PC-9 (cell line): ENCODE data around the gene CABLES2. TPM values are rescaled to one million over a fixed set of nuclear protein-coding genes. Genes with fewer than 3 reads are reported as not detected.
"Not testable (repeated sequence)": the region's sequence is repeated elsewhere in the genome, so short reads cannot be mapped to it uniquely, and the experiment has no call there.

Experiments
- BruUV-seq: library from RNA; stranded (reverse); fragments of 400-500 nt; replicated peaks from 2 replicates; lab custom pipeline; 2021; lab: Mats Ljungman, UMichigan
- CTCF ChIA-PET: fragments of 300-600 bp; sonication (Branson Sonifier 250); formaldehyde crosslinking; loops from one replicate; lab custom pipeline; 2022; ENCODE audit warnings: antibody characterized with exemption; lab: Charles Lee
- POLR2A ChIA-PET: fragments of 300-600 bp; sonication (Branson Sonifier 250); formaldehyde crosslinking; loops from one replicate; lab custom pipeline; 2022; ENCODE audit warnings: antibody characterized with exemption; ENCODE audit not compliant: unreplicated experiment; lab: Charles Lee
- DNase-seq, 2 experiments: peaks; one replicate each; pipeline versions ENCODE4 v3.0.0 to v3.0.0-alpha.2; 2015 to 2022; ENCODE audit warnings: mixed read lengths in 1 of 2
- H2AFZ ChIP-seq: fragments of 200-600 bp; sonication (generic); 2 replicates; pipeline ENCODE4 v1.8.1; 2017; ENCODE audit warnings: antibody characterized with exemption
- H3F3A ChIP-seq: fragments of 200-600 bp; sonication (generic); 2 replicates; pipeline ENCODE4 v1.8.1; 2017; ENCODE audit warnings: antibody characterized with exemption, mild to moderate bottlenecking, low read depth; ENCODE audit not compliant: insufficient read depth
- H3K27ac ChIP-seq: fragments of 200-600 bp; sonication (generic); 2 replicates; pipeline ENCODE4 v1.6.1; 2016; ENCODE audit warnings: mixed run types
- H3K27me3 ChIP-seq: fragments of 200-600 bp; sonication (generic); 2 replicates; pipeline ENCODE4 v1.6.1; 2016; ENCODE audit warnings: low read depth, mixed run types; ENCODE audit not compliant: insufficient read depth
- H3K36me3 ChIP-seq: fragments of 200-600 bp; sonication (generic); 2 replicates; pipeline ENCODE4 v1.6.1; 2016; ENCODE audit warnings: low read depth, mixed run types
- H3K4me1 ChIP-seq: fragments of 200-600 bp; sonication (generic); replicated peaks from 2 replicates; pipeline ENCODE4 v1.6.1; 2016; ENCODE audit warnings: mixed run types; ENCODE audit not compliant: insufficient read depth
- H3K4me2 ChIP-seq: fragments of 200-600 bp; sonication (generic); 2 replicates; pipeline ENCODE4 v1.6.1; 2017; ENCODE audit warnings: mixed run types
- H3K4me3 ChIP-seq: fragments of 200-600 bp; sonication (generic); 2 replicates; pipeline ENCODE4 v1.6.1; 2016; ENCODE audit warnings: mixed run types
- H3K79me2 ChIP-seq: fragments of 200-600 bp; sonication (generic); 2 replicates; pipeline ENCODE4 v1.6.1; 2017; ENCODE audit warnings: low read depth, mixed run types
- H3K9me2 ChIP-seq: fragments of 200-600 bp; sonication (generic); 2 replicates; pipeline ENCODE4 v1.8.1; 2017; ENCODE audit warnings: mild to moderate bottlenecking; ENCODE audit not compliant: insufficient read depth
- H3K9me3 ChIP-seq: fragments of 200-600 bp; sonication (generic); 2 replicates; pipeline ENCODE4 v1.8.1; 2016; ENCODE audit warnings: low read depth; ENCODE audit not compliant: insufficient read depth
- H4K20me1 ChIP-seq: fragments of 200-600 bp; sonication (generic); 2 replicates; pipeline ENCODE4 v1.8.1; 2017; ENCODE audit not compliant: insufficient read depth
- EZH2 ChIP-seq: fragments of 200-600 bp; sonication (generic); IDR thresholded peaks from 2 replicates; pipeline ENCODE4 v1.8.0; 2017; ENCODE audit warnings: antibody characterized with exemption, low read depth
- intact Hi-C: fragments of 100-400 bp; cut with micrococcal nuclease; formaldehyde crosslinking; loops from one replicate; pipeline ENCODE4 v1.10.0; 2022; ENCODE audit not compliant: unreplicated experiment
- total RNA-seq: library from RNA; stranded (reverse); gene quantifications from 2 replicates; pipeline ENCODE4 v1.2.3, GENCODE V29; 2021
- TF ChIP-seq, protein P1 (sequence below): fragments of 200-600 bp; sonication (generic); conservative IDR thresholded peaks from 2 replicates; pipeline ENCODE4 v1.6.1; 2017; ENCODE audit warnings: mixed run types, antibody characterized with exemption, mild to moderate bottlenecking, moderate library complexity

Gene CABLES2
- total RNA-seq, 1 experiment from 2014 or later, result 14.1 TPM

- H2AFZ ChIP-seq, result peak overlapping the region; percentile 70; the same call in 1 of the 2 replicates
- H4K20me1 ChIP-seq, result 0 out of 2 replicates have a peak, but pooled peaks cover 3% of the 10 kb centered on the region
- H3K27me3 ChIP-seq, result no peaks in the 10 kb centered on the region
- H3K27ac ChIP-seq, result peak overlapping the region; percentile 38; the same call in 1 of the 2 replicates
- no peaks in the 10 kb centered on the region for H3K9me2 ChIP-seq
- ChIA-PET CTCF (interaction anchor here (1.0 kb wide), 1 partner anchor 17 kb away, joined by 4 read pairs; no protein-coding TSS in a partner anchor), POLR2A (interaction anchor here (0.6 kb wide), 2 partner anchors 17 to 216 kb away, joined by 3 read pairs; no protein-coding TSS in a partner anchor)
- TF ChIP-seq, protein P1, sequence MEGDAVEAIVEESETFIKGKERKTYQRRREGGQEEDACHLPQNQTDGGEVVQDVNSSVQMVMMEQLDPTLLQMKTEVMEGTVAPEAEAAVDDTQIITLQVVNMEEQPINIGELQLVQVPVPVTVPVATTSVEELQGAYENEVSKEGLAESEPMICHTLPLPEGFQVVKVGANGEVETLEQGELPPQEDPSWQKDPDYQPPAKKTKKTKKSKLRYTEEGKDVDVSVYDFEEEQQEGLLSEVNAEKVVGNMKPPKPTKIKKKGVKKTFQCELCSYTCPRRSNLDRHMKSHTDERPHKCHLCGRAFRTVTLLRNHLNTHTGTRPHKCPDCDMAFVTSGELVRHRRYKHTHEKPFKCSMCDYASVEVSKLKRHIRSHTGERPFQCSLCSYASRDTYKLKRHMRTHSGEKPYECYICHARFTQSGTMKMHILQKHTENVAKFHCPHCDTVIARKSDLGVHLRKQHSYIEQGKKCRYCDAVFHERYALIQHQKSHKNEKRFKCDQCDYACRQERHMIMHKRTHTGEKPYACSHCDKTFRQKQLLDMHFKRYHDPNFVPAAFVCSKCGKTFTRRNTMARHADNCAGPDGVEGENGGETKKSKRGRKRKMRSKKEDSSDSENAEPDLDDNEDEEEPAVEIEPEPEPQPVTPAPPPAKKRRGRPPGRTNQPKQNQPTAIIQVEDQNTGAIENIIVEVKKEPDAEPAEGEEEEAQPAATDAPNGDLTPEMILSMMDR, result no peak
- TF ChIP-seq EZH2, result no peak
- H3K4me2 ChIP-seq, result peak overlapping the region; percentile 85
- H3K4me3 ChIP-seq, result peak overlapping the region; percentile 64
- H3K4me1 ChIP-seq, result peaks cover 38% of the 10 kb centered on the region
- no peaks in the 10 kb centered on the region for H3K9me3 ChIP-seq
- peak; percentile 77 to 91 for DNase-seq
- no TSS peak for BruUV-seq
- peaks cover 19% of the 10 kb centered on the region; the same call in 1 of the 2 replicates for H3F3A ChIP-seq
- intact Hi-C loops, result loop anchor here (1.0 to 5.0 kb wide), 4 partner anchors 56 to 366 kb away; no protein-coding TSS in a partner anchor
- no peaks in the 10 kb centered on the region for H3K36me3 ChIP-seq
- H3K79me2 ChIP-seq, result no peaks in the 10 kb centered on the region; the same call in 1 of the 2 replicates
These were observed 19.6 kb upstream of the CABLES2 start for GRCh38 chr20:62426699-62427131.

DNA sequence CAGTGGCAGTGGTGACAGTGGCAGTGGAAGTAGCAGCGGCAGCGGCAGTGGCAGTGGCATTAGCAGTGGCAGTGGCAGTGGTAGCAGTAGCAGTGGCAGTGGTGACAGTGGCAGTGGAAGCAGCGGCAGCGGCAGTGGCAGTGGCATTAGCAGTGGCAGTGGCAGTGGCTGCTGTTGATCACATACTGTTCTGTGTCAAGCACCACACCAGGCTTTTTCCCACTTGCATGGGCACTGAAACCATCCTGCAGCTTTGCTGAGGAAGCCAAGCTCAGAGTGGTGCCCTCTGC is 18.9 kb upstream of the CABLES2 start:
- POLR2A ChIA-PET, CTCF ChIA-PET, H3K27me3 ChIP-seq, H3K27ac ChIP-seq, H3K79me2 ChIP-seq, DNase-seq, H4K20me1 ChIP-seq, H3K36me3 ChIP-seq, H2AFZ ChIP-seq, H3K9me3 ChIP-seq, H3K9me2 ChIP-seq: not testable (repeated sequence)
- Histone ChIP-seq H3K4me1 (peaks cover 40% of the 10 kb centered on the region), H3K4me2 (peak overlapping the region; percentile 85), H3K4me3 (peak overlapping the region; percentile 64; the same call in 1 of the 2 replicates), H3F3A (peaks cover 26% of the 10 kb centered on the region; the same call in 1 of the 2 replicates)
- BruUV-seq, result TSS peak; percentile 27
- intact Hi-C loops, result loop anchor here (5.0 kb wide), 2 partner anchors 196 to 366 kb away; no protein-coding TSS in a partner anchor

DNA sequence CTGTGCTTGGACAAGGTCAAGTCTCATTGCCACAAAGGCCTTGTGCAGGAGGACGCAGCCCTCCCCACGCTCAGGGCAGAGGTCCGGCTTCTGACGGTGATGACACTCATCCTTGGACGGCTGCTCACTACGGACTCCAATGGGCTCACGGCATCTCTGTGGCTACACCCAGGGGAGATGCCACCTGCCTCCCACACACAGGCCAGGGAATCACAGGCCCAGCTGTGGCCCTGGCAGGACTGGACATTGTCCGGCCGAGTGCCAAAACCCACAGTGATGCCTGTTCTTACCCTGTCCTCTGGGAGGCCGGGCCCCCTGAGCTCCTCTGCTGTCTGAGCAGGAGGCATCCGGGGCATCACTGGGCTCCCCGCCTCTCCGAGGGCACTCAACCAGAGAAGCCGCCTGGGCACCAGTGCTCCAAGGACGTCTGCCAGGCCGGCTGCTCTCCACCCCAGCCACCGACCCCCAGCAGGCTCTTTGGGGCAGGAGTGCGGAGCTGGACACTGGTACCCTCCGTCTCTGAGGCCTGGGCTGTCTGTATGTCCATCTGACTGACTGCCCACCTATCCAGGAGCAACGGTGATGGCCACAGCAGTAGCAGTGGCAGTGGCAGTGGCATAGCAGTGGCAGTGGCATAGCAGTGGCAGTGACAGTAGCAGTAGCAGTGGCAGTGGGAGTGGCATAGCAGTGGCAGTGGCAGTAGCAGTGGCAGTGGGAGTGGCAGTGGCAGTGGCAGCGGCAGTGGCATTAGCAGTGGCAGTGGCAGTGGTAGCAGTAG is 18.4 kb upstream of the CABLES2 start:
- no peak overlapping the region for H3K4me2 ChIP-seq
- no peak overlapping the region for H2AFZ ChIP-seq
- peaks cover 42% of the 10 kb centered on the region for H3K4me1 ChIP-seq
- DNase-seq, result no peak
- 0 out of 2 replicates have a peak, but pooled peaks cover 3% of the 10 kb centered on the region for H4K20me1 ChIP-seq
- H3K9me3 ChIP-seq, result no peaks in the 10 kb centered on the region
- H3K27ac ChIP-seq, result no peak overlapping the region
- ChIA-PET CTCF (interaction anchor here (0.5 to 0.7 kb wide), 3 partner anchors 26 to 197 kb away, joined by 3 read pairs; no protein-coding TSS in a partner anchor), POLR2A (interaction anchor here (0.5 kb wide), 1 partner anchor 612 kb away, joined by 4 read pairs; no protein-coding TSS in a partner anchor)
- BruUV-seq, result no TSS peak
- no peak overlapping the region for H3K4me3 ChIP-seq
- no peaks in the 10 kb centered on the region; the same call in 1 of the 2 replicates for H3K79me2 ChIP-seq
- H3K27me3 ChIP-seq, result no peaks in the 10 kb centered on the region
- TF ChIP-seq EZH2, result no peak
- TF ChIP-seq, protein P1, result no peak
- intact Hi-C loops, result loop anchor here (5.0 kb wide), 2 partner anchors 197 to 367 kb away; no protein-coding TSS in a partner anchor
- no peaks in the 10 kb centered on the region for H3K9me2 ChIP-seq
- H3K36me3 ChIP-seq, result no peaks in the 10 kb centered on the region
- peaks cover 26% of the 10 kb centered on the region; the same call in 1 of the 2 replicates for H3F3A ChIP-seq
